Lower leg skin (tissue), 4 donors: Measurements from ENCODE around the gene ADGRD1. TPM values are rescaled to one million over a fixed set of nuclear protein-coding genes. Genes with fewer than 3 reads are reported as not detected.

Source experiments
- DNase-seq, 2 donors: peaks; one replicate each; pipeline ENCODE4 v3.0.0-alpha.2; 2019; ENCODE audit warnings: low spot score in 2 of 2
- H3K4me3 ChIP-seq: fragments of 200-600 bp; sonication (generic); 2 replicates; pipeline ENCODE4 v1.5.1; 2017; ENCODE audit warnings: mild to moderate bottlenecking, low read depth; ENCODE audit not compliant: poor library complexity, severe bottlenecking
- CTCF ChIP-seq, 3 donors: fragments of 450-650 bp; IDR thresholded peaks; one replicate each; pipeline ENCODE4 v1.5.1; 2016; ENCODE audit warnings: antibody characterized with exemption in 3 of 3, mild to moderate bottlenecking in 3 of 3, moderate library complexity in 2 of 3
- POLR2A ChIP-seq, 2 donors: fragments of 450-650 bp; IDR thresholded peaks; one replicate each; pipeline ENCODE4 v1.6.1; 2016 to 2017; ENCODE audit warnings: antibody characterized with exemption in 2 of 2, mild to moderate bottlenecking in 1 of 2, moderate library complexity in 1 of 2
- WGBS, 2 donors: methylation state at CpG; one replicate each; pipeline ENCODE4 v1.1.5; 2018; 5-methylcytosine and 5-hydroxymethylcytosine counted together
- intact Hi-C: fragments of 100-400 bp; cut with DNase I; formaldehyde crosslinking; loops from one replicate; pipeline ENCODE4 v1.15.0; 2023; ENCODE audit warnings: low total_unique reads
- total RNA-seq, 4 donors: library from RNA; depleted of rRNA; stranded (reverse); fragments of >200 nt; gene quantifications; one replicate each; pipeline ENCODE4 v1.1.0, GENCODE V29; 2016

ADGRD1 gene
- total RNA-seq, 4 donors from 2014 or later: 8.3 to 11.6 (median 8.9) TPM

GRCh38 chr12:131135311-131135785 lies 181.6 kb downstream of the ADGRD1 start:
- 88 to 95% methylated on average over 13 of the region's 13 CpGs for WGBS, 2 donors
- TF ChIP-seq POLR2A (IDR thresholded peaks at IDR 0.05) (no peak), CTCF (IDR thresholded peaks at IDR 0.05) (no peak)
- no peak overlapping the region for H3K4me3 ChIP-seq
- intact Hi-C loops: no loop called here
- peak in 1 of 2 donors; percentile 59 for DNase-seq

GRCh38 chr12:131135786-131136538 lies 182.3 kb downstream of the ADGRD1 start:
- intact Hi-C loops: no loop called here
- peak in 1 of 2 donors; percentile 84 for DNase-seq
- TF ChIP-seq POLR2A (IDR thresholded peaks at IDR 0.05) (no peak), CTCF (IDR thresholded peaks at IDR 0.05) (no peak)
- no peak overlapping the region for H3K4me3 ChIP-seq
- WGBS, 2 donors: 74 to 79% methylated on average over 10 to 12 of the region's 19 CpGs

GRCh38 chr12:131136539-131136872 lies 182.8 kb downstream of the ADGRD1 start:
- WGBS, 2 donors: 63 to 80% methylated on average over 12 of the region's 13 CpGs
- intact Hi-C loops: no loop called here
- TF ChIP-seq CTCF (IDR thresholded peaks at IDR 0.05): no peak
- TF ChIP-seq POLR2A (IDR thresholded peaks at IDR 0.05): no peak
- DNase-seq: no peak
- H3K4me3 ChIP-seq: no peak overlapping the region

- H3K4me3 ChIP-seq: no peak overlapping the region
- intact Hi-C loops: no loop called here
- DNase-seq: peak in 1 of 2 donors; percentile 81
- WGBS, 2 donors: 64 to 75% methylated on average over 23 to 25 of the region's 25 CpGs
- no peak for TF ChIP-seq CTCF (IDR thresholded peaks at IDR 0.05)
- TF ChIP-seq POLR2A (IDR thresholded peaks at IDR 0.05): no peak
Observed at GRCh38 chr12:131137009-131137835, 183.5 kb downstream of the ADGRD1 start.

- peak in 1 of 2 donors; percentile 85 for DNase-seq
- 58 to 69% methylated on average over 27 of the region's 28 CpGs for WGBS, 2 donors
- no peak overlapping the region for H3K4me3 ChIP-seq
- TF ChIP-seq CTCF (IDR thresholded peaks at IDR 0.05) (no peak), POLR2A (IDR thresholded peaks at IDR 0.05) (no peak)
- intact Hi-C loops: no loop called here
Observed at GRCh38 chr12:131137836-131138637, 184.3 kb downstream of the ADGRD1 start.
